ENCODE results near the gene HSBP1L1.
"Not testable (repeated sequence)": the region's sequence is repeated elsewhere in the genome, so short reads cannot be mapped to it uniquely, and the experiment has no call there.

Gene HSBP1L1

DNA sequence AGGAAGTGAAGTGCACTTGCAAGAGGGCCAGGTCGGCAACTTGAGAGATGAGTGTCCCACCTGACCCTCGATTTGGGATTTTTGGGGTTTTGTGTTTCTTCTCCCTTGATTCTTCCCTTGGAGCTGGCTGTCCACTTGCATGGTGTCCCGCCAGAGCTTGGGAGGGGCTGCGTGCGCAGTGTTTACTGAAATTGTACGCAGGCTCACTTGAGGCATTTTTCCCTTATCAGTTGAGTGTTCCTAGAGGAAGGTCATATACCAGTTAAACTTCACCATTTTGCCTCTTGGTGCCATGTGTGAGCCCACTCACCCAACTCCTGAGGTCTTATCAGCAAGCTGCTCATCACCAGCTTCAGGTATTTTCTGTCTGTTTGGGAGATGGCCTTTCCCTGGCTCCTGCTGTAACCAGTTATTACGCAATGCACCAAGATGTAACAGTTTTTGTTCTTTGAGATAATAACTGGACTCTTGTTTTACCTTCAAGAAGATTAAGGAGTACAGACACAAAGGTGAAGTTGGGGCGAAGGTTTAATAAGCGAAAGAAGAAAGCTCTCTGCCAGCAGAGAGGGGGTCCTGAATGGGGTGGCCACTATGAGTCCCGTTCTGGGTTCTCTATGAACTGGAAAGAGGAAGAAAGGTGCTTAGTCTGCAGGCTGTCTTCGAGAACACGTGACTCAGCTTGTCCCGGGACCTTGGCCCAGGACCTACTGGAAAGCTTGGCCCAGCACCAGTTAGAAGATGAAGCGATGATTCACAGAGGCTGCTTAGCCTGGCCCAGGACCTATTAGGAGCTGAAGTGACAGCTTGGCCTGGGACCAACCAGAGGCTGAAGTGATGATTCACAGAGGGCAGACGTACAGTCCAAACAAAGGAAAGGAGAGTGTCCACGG, 45.5 kb downstream of the HSBP1L1 start:
- H3K27ac ChIP-seq (ENCODE audit: low read length) = no peak overlapping the region
- no peak overlapping the region for H3K9ac ChIP-seq (ENCODE audit: low read length)
- H3K4me3 ChIP-seq (ENCODE audit: low read length) = no peak overlapping the region
- H3K27me3 ChIP-seq (ENCODE audit: control insufficient read depth, insufficient read depth, low read length) = no peaks in the 10 kb centered on the region
- H3K9me3 ChIP-seq (ENCODE audit: control insufficient read depth, low read depth, low read length) = peaks cover 4% of the 10 kb centered on the region
- no peaks in the 10 kb centered on the region for H3K36me3 ChIP-seq (ENCODE audit: control insufficient read depth, low read depth, low read length)
- no peaks in the 10 kb centered on the region for H3K4me1 ChIP-seq (ENCODE audit: control insufficient read depth, low read depth, low read length)

DNA sequence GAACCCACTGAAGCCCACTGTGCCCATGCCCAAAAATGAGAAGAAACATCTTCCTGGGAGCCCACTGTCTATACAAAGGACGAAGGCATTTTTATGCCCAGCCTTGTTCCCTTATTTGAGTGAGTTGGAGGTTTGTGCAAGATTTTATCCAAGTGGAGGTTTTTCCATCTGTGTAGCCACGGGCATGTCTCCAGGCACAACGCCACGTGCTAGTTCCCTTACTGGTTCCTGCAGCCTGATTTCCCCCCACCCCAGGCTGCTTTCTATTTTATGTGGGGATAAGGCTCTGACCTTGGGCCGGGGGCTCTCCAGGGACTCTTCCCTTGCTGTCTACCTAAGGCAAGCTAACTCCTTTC, 46.1 kb downstream of the HSBP1L1 start:
- Histone ChIP-seq H3K36me3 (ENCODE audit: control insufficient read depth, low read depth, low read length) (no peaks in the 10 kb centered on the region), H3K27me3 (ENCODE audit: control insufficient read depth, insufficient read depth, low read length) (no peaks in the 10 kb centered on the region), H3K9me3 (ENCODE audit: control insufficient read depth, low read depth, low read length) (peaks cover 4% of the 10 kb centered on the region), H3K27ac (ENCODE audit: low read length) (no peak overlapping the region), H3K4me3 (ENCODE audit: low read length) (no peak overlapping the region), H3K4me1 (ENCODE audit: control insufficient read depth, low read depth, low read length) (no peaks in the 10 kb centered on the region), H3K9ac (ENCODE audit: low read length) (no peak overlapping the region)

DNA sequence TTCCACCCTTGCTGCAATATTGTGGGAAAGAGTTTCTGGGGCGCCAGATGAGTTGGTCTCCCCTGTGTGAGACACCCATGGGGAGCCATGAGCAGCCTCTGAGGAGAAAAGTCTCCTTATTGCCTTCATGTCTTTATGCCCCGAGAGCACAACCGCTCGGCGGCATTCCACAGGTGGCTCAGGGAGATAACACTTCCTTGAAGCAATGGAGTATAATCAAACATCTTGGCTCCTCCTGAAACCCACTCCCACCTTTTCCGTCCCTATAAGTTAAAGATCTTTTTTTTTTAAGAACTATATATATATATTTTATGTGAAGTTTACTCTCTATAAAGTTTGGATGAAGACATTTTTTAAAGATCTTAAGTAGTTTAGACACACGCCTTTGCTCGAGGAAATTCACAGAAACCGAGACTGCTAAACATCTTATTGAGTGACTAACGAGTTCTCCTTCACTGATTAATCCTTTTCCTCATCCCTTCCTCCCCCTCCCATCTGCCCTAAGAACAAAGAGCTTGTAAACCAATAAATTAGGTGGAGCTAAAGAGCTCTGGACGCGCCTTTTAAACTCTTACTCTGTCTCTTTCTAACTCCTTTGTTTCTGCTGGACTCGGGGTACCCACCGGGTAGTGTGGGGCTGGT, 47.2 kb downstream of the HSBP1L1 start:
- not testable (repeated sequence) for H3K9ac ChIP-seq (ENCODE audit: low read length); H3K36me3 ChIP-seq (ENCODE audit: control insufficient read depth, low read depth, low read length); H3K9me3 ChIP-seq (ENCODE audit: control insufficient read depth, low read depth, low read length); H3K4me1 ChIP-seq (ENCODE audit: control insufficient read depth, low read depth, low read length); H3K27ac ChIP-seq (ENCODE audit: low read length); H3K27me3 ChIP-seq (ENCODE audit: control insufficient read depth, insufficient read depth, low read length); H3K4me3 ChIP-seq (ENCODE audit: low read length)

DNA sequence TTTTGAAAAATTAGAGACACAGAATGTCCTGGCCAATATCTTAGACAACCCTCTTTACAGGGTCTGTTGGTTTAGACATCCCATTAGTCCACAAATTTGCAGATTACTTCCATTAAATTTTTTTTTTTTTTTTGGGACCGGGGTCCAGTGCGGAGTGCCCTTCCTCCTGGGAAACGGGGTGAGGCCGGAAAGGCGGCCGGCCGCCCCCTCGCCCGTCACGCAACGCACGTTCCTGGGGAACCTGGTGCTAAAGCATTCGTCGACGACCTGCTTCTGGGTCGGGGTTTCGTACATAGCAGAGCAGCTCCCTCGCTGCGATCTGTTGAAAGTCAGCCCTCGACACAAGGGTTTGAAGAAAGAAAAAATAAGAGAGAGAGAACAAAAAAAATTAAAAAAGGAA, 48.3 kb downstream of the HSBP1L1 start:
- H3K4me1 ChIP-seq (ENCODE audit: control insufficient read depth, low read depth, low read length) = no peaks in the 10 kb centered on the region
- H3K27me3 ChIP-seq (ENCODE audit: control insufficient read depth, insufficient read depth, low read length) = no peaks in the 10 kb centered on the region
- no peak overlapping the region for H3K9ac ChIP-seq (ENCODE audit: low read length)
- H3K27ac ChIP-seq (ENCODE audit: low read length) = no peak overlapping the region
- no peaks in the 10 kb centered on the region for H3K36me3 ChIP-seq (ENCODE audit: control insufficient read depth, low read depth, low read length)
- H3K9me3 ChIP-seq (ENCODE audit: control insufficient read depth, low read depth, low read length) = peaks cover 4% of the 10 kb centered on the region
- no peak overlapping the region for H3K4me3 ChIP-seq (ENCODE audit: low read length)
